SK-N-SH treated with all-trans-retinoic acid at 6 μM for 48 hours (cell line): Measurements from ENCODE around the gene SGPL1.

Experiments used
- CREB5 ChIP-seq: fragments of 250-450 bp; sonication (Bioruptor Pico); IDR thresholded peaks from 2 replicates; pipeline ENCODE4 v1.5.1; 2020; ENCODE audit warnings: low read depth, mild to moderate bottlenecking, moderate library complexity
- POU6F1 ChIP-seq: fragments of 250-450 bp; sonication (Bioruptor Pico); IDR thresholded peaks from 2 replicates; pipeline ENCODE4 v1.8.0; 2021; ENCODE audit warnings: low read depth, mild to moderate bottlenecking, moderate library complexity, borderline replicate concordance
- RARB ChIP-seq: fragments of 250-450 bp; sonication (Bioruptor Pico); IDR thresholded peaks from 2 replicates; pipeline ENCODE4 v1.8.0; 2021; ENCODE audit warnings: mild to moderate bottlenecking, moderate library complexity
- TCF4 ChIP-seq: fragments of 250-450 bp; sonication (Bioruptor Pico); IDR thresholded peaks from 2 replicates; pipeline ENCODE4 v1.8.0; 2021; ENCODE audit warnings: mild to moderate bottlenecking, moderate library complexity, borderline replicate concordance
- ZFP3 ChIP-seq: fragments of 250-450 bp; sonication (Bioruptor Pico); IDR thresholded peaks from 2 replicates; pipeline ENCODE4 v1.5.0; 2020; ENCODE audit warnings: mild to moderate bottlenecking, moderate library complexity
- ZNF8 ChIP-seq: fragments of 450-650 bp; formaldehyde crosslinking; IDR thresholded peaks from 2 replicates; pipeline ENCODE4 v1.5.0; 2020; ENCODE audit warnings: mild to moderate bottlenecking, moderate library complexity

GRCh38 chr10:70885481-70885880 lies 69.7 kb downstream of the SGPL1 start:
- TF ChIP-seq POU6F1 (CRISPR knock-in tag) (no peak), ZFP3 (CRISPR knock-in tag) (no peak), ZNF8 (no peak), RARB (CRISPR knock-in tag) (no peak), CREB5 (no peak), TCF4 (CRISPR knock-in tag) (no peak)
